GM19025 (cell line): Measurements from ENCODE around the gene ANKRD29.

Source experiments
- ATAC-seq: cut with Tn5 transposase; IDR thresholded peaks from one replicate; pipeline ENCODE4 v1.9.1; 2021; ENCODE audit warnings: mild to moderate bottlenecking, low read depth, moderate library complexity; ENCODE audit not compliant: unreplicated experiment

The ANKRD29 gene

GRCh38 chr18:23662309-23663263 lies at the start of gene ANKRD29:
TSS of gene ANKRD29 (minus strand) at chr18:23662911. CDS start at chr18:23662730, 181 bp downstream.
- no peak for ATAC-seq

GRCh38 chr18:23712445-23712844 lies 49.7 kb upstream of the ANKRD29 start:
- ATAC-seq, result no peak

- no peak for ATAC-seq
Measured at GRCh38 chr18:23711426-23711825, 48.7 kb upstream of the ANKRD29 start.

GRCh38 chr18:23710946-23711345 lies 48.2 kb upstream of the ANKRD29 start:
- no peak for ATAC-seq

- no peak for ATAC-seq
Measured at GRCh38 chr18:23710068-23710527, 47.4 kb upstream of the ANKRD29 start.

- no peak for ATAC-seq
Measured at GRCh38 chr18:23706971-23707640, 44.4 kb upstream of the ANKRD29 start.

GRCh38 chr18:23704806-23705205 lies 42.1 kb upstream of the ANKRD29 start:
- no peak for ATAC-seq

- ATAC-seq, result no peak
Measured at GRCh38 chr18:23703987-23704384, 41.3 kb upstream of the ANKRD29 start.

GRCh38 chr18:23703057-23703986 lies 40.6 kb upstream of the ANKRD29 start:
- no peak for ATAC-seq

GRCh38 chr18:23702606-23703005 lies 39.9 kb upstream of the ANKRD29 start:
- no peak for ATAC-seq

- ATAC-seq, result no peak
Measured at GRCh38 chr18:23701544-23702064, 38.9 kb upstream of the ANKRD29 start.

GRCh38 chr18:23701017-23701416 lies 38.3 kb upstream of the ANKRD29 start:
- ATAC-seq, result no peak

- ATAC-seq, result no peak
Measured at GRCh38 chr18:23694637-23695430, 32.1 kb upstream of the ANKRD29 start.

- ATAC-seq, result no peak
Measured at GRCh38 chr18:23693846-23694245, 31.1 kb upstream of the ANKRD29 start.

GRCh38 chr18:23690505-23691068 lies 27.9 kb upstream of the ANKRD29 start:
- ATAC-seq, result no peak

- no peak for ATAC-seq
Measured at GRCh38 chr18:23689616-23690504, 27.1 kb upstream of the ANKRD29 start.

GRCh38 chr18:23689031-23689615 lies 26.4 kb upstream of the ANKRD29 start, which contains the start of gene LAMA3:
TSS of gene LAMA3 (plus strand) at chr18:23689453. CDS start at chr18:23689684, 231 bp downstream.
- no peak for ATAC-seq

GRCh38 chr18:23688528-23688927 lies 25.8 kb upstream of the ANKRD29 start:
- no peak for ATAC-seq
